HCT116 (cell line): ENCODE data around the gene KRT1. TPM values are rescaled to one million over a fixed set of nuclear protein-coding genes. Genes with fewer than 3 reads are reported as not detected.

Source experiments
- ATAC-seq: fragments of 200-7000 bp; cut with Tn5 transposase; 2 replicates; pipeline ENCODE4 v1.9.1; 2020; ENCODE audit warnings: mild to moderate bottlenecking, moderate library complexity
- BruUV-seq: library from RNA; stranded (reverse); fragments of 400-500 nt; replicated peaks from 2 replicates; lab custom pipeline; 2021; lab: Mats Ljungman, UMichigan
- CTCF ChIA-PET: fragments of 300-600 bp; sonication (Branson Sonifier 250); formaldehyde crosslinking; loops from one replicate; lab custom pipeline; 2021; ENCODE audit warnings: antibody characterized with exemption; lab: Charles Lee
- POLR2A ChIA-PET: fragments of 300-600, 350-600 bp; sonication (Branson Sonifier 250); formaldehyde crosslinking; loops from one replicate; lab custom pipeline; 2021; ENCODE audit warnings: antibody characterized with exemption; lab: Charles Lee
- RAD21 ChIA-PET, 2 experiments: fragments of 300-600 bp; sonication (Branson Sonifier 250); formaldehyde crosslinking; loops; one replicate each; lab custom pipeline; 2023; ENCODE audit warnings: low total read pairs in 2 of 2; ENCODE audit not compliant: uncharacterized antibody in 2 of 2, unreplicated experiment in 2 of 2, low non-redundant PET in 1 of 2; lab: Charles Lee
- DNase-seq: peaks from one replicate; pipeline ENCODE4 v3.0.0-alpha.2; 2010; ENCODE audit warnings: low read depth, low spot score
- H2AFZ ChIP-seq: fragments of 200-600 bp; shearing (Covaris generic), sonication (generic); 2 replicates; pipeline ENCODE4 v1.6.1; 2017; ENCODE audit warnings: low read depth, mixed run types, mixed read lengths, antibody characterized with exemption, low read length; ENCODE audit not compliant: poor library complexity, severe bottlenecking
- H3K27ac ChIP-seq: 2 replicates; pipeline ENCODE4 v1.5.1; 2012; ENCODE audit warnings: low read depth, low read length
- H3K27me3 ChIP-seq: fragments of 200-600 bp; sonication (generic); 2 replicates; pipeline ENCODE4 v1.6.1; 2016; ENCODE audit warnings: mixed run types, low read length, mixed read lengths; ENCODE audit not compliant: insufficient read depth
- H3K36me3 ChIP-seq, 2 experiments: fragments of 200-500 bp in 1 of 2; fragments of 200-600 bp in 1 of 2; sonication (Bioruptor generic) in 1 of 2; sonication (generic) in 1 of 2; 2 replicates each; pipeline versions ENCODE4 v1.5.1 to v1.6.1; 2014 to 2016; ENCODE audit warnings: low read length in 2 of 2, inconsistent platforms in 1 of 2, mixed read lengths in 1 of 2, mixed run types in 1 of 2; ENCODE audit not compliant: insufficient read depth in 2 of 2, control insufficient read depth in 1 of 2
- H3K4me1 ChIP-seq, 2 experiments: fragments of 200-600 bp in 1 of 2; sonication (generic) in 1 of 2; 2 replicates each; pipeline versions ENCODE4 v1.5.1 to v1.6.1; 2012 to 2017; ENCODE audit warnings: low read length in 2 of 2, inconsistent platforms in 1 of 2, mild to moderate bottlenecking in 1 of 2, mixed read lengths in 1 of 2, mixed run types in 1 of 2, moderate library complexity in 1 of 2; ENCODE audit not compliant: insufficient read depth in 2 of 2, control insufficient read depth in 1 of 2
- H3K4me2 ChIP-seq: fragments of 200-600 bp; sonication (generic); 2 replicates; pipeline ENCODE4 v1.6.1; 2017; ENCODE audit warnings: mixed run types, low read length, mixed read lengths
- H3K4me3 ChIP-seq, 2 experiments: fragments of 200-600 bp in 1 of 2; sonication (generic) in 1 of 2; replicated peaks in 1 of 2; 2 replicates each; pipeline ENCODE4 v1.5.1; 2011 to 2016; ENCODE audit warnings: low read length in 2 of 2, control low read depth in 1 of 2, low read depth in 1 of 2, mild to moderate bottlenecking in 1 of 2, mixed read lengths in 1 of 2, mixed run types in 1 of 2
- H3K79me2 ChIP-seq: fragments of 200-600 bp; sonication (generic); 2 replicates; pipeline ENCODE4 v1.6.1; 2017; ENCODE audit warnings: mild to moderate bottlenecking, mixed run types, low read length, moderate library complexity, mixed read lengths; ENCODE audit not compliant: insufficient read depth
- H3K9ac ChIP-seq: fragments of 200-600 bp; sonication (generic); 2 replicates; pipeline ENCODE4 v1.6.1; 2016; ENCODE audit warnings: low read length, mixed read lengths
- H3K9me2 ChIP-seq: fragments of 200-600 bp; sonication (generic), shearing (Covaris generic); 2 replicates; pipeline ENCODE4 v1.6.1; 2017; ENCODE audit warnings: mixed run types, mild to moderate bottlenecking, moderate library complexity; ENCODE audit not compliant: insufficient read depth
- H3K9me3 ChIP-seq, 2 experiments: fragments of 200-500 bp in 1 of 2; fragments of 200-600 bp in 1 of 2; sonication (Bioruptor generic) in 1 of 2; sonication (generic) in 1 of 2; 2 replicates each; pipeline ENCODE4 v1.6.1; 2014 to 2017; ENCODE audit warnings: low read length in 2 of 2, mixed read lengths in 2 of 2, inconsistent platforms in 1 of 2, low read depth in 1 of 2, mild to moderate bottlenecking in 1 of 2, mixed run types in 1 of 2, moderate library complexity in 1 of 2; ENCODE audit not compliant: control insufficient read depth in 1 of 2, insufficient read depth in 1 of 2
- H4K20me1 ChIP-seq: fragments of 200-600 bp; sonication (generic), shearing (Covaris generic); 2 replicates; pipeline ENCODE4 v1.6.1; 2017; ENCODE audit warnings: mixed run types, mild to moderate bottlenecking, moderate library complexity; ENCODE audit not compliant: insufficient read depth
- MAX ChIP-seq: IDR thresholded peaks from 2 replicates; pipeline ENCODE4 v1.6.1; 2012
- RAD21 ChIP-seq: IDR thresholded peaks from 2 replicates; pipeline ENCODE4 v1.6.1; 2012; ENCODE audit warnings: low read depth, mild to moderate bottlenecking
- YY1 ChIP-seq: IDR thresholded peaks from 2 replicates; pipeline ENCODE4 v1.6.1; 2011; ENCODE audit warnings: low read length, low read depth, moderate library complexity, mild to moderate bottlenecking; ENCODE audit not compliant: insufficient replicate concordance; ENCODE audit errors: extremely low read depth
- ZFX ChIP-seq: fragments of 450-650 bp; IDR thresholded peaks from 2 replicates; pipeline ENCODE4 v1.6.1; 2017
- intact Hi-C: fragments of 100-400 bp; cut with micrococcal nuclease; formaldehyde crosslinking; loops from 2 replicates; pipeline ENCODE4 v1.10.0; 2022
- total RNA-seq: library from RNA; stranded (reverse); gene quantifications from one replicate; pipeline ENCODE4 v1.2.1, GENCODE V29; 2021; ENCODE audit not compliant: unreplicated experiment
- TF ChIP-seq, protein P1 (sequence below): IDR thresholded peaks from 2 replicates; pipeline ENCODE4 v1.6.1; 2012; ENCODE audit warnings: low read depth

Gene KRT1
- total RNA-seq, 1 experiment from 2014 or later = 0.20 TPM

DNA sequence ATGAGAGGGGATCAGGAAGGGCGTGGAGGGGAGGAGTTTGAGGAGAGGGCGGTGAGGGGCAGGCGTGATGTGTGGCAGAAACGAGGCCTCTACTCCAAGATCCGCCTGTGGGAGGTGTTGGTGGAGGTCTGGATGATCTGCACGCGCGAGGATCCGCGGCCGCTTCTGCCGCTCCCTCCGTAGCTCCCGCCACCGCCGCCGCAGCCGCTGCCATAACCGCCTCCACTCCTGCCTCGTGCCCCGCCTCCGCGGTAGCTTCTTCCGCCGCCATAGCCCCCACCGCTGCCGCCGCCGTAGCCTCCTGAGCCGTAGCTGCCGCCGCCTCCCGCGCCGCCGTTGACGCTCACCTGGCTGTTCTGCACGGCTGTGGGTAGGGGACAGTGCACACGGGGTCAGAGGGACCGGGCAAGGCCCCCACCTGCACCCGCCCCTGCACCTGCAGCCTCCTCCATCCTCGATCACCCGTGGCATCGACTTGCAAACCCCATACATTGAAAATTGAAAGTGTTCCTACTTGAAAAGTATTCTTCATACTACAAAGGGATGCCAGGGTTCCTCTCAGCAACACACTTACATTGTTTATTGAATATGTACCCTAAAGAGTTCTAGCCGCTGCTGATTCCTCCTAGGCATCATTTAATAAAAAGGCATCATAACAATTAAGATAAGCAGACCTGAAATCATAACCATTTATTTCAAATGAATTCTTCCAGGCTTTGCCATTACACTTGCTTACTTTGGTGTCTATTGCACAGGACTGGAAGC is 11.1 kb upstream of the KRT1 start (continued):
- TF ChIP-seq, protein P1, sequence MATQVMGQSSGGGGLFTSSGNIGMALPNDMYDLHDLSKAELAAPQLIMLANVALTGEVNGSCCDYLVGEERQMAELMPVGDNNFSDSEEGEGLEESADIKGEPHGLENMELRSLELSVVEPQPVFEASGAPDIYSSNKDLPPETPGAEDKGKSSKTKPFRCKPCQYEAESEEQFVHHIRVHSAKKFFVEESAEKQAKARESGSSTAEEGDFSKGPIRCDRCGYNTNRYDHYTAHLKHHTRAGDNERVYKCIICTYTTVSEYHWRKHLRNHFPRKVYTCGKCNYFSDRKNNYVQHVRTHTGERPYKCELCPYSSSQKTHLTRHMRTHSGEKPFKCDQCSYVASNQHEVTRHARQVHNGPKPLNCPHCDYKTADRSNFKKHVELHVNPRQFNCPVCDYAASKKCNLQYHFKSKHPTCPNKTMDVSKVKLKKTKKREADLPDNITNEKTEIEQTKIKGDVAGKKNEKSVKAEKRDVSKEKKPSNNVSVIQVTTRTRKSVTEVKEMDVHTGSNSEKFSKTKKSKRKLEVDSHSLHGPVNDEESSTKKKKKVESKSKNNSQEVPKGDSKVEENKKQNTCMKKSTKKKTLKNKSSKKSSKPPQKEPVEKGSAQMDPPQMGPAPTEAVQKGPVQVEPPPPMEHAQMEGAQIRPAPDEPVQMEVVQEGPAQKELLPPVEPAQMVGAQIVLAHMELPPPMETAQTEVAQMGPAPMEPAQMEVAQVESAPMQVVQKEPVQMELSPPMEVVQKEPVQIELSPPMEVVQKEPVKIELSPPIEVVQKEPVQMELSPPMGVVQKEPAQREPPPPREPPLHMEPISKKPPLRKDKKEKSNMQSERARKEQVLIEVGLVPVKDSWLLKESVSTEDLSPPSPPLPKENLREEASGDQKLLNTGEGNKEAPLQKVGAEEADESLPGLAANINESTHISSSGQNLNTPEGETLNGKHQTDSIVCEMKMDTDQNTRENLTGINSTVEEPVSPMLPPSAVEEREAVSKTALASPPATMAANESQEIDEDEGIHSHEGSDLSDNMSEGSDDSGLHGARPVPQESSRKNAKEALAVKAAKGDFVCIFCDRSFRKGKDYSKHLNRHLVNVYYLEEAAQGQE = no peak
- TF ChIP-seq RAD21 (no peak), YY1 (no peak)

DNA sequence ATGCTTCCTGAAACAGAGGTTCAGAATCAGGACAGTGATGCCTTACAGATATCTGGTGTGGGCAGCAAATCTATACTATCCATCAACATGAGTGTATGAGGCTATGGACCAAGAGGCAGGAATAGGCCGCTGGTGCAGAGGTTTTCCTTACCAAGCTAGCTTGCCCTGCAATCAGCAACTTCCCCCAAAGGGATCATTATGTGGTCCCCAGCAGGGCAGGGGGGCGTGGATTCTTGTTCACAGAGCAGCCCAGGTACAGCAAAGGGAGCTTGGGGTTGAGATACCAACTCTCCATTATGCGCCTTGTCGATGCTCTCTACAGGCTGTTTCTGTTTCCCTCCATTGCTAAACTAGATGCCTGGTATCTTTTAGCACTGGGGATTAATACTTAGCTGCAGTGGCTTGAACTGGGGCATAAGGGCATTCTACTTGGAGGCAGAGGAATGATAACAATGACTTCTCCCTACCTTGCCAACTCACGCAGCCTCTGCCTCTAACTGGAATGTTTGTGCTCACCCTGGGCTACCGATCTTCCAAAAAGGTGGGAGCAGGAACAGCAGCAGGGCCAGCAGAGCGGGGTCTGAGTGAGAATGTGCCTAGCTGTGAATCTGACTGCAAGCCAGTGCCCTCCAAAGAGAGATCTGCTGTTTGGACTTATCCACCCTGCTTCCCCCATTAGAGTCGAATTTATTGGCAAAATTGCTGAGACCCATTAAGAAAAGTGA is 10.3 kb upstream of the KRT1 start:
- DNase-seq (no peak), ATAC-seq (no peak)
- Histone ChIP-seq H2AFZ (no peak overlapping the region), H3K9ac (no peak overlapping the region), H3K27me3 (no peaks in the 10 kb centered on the region), H4K20me1 (no peaks in the 10 kb centered on the region), H3K27ac (no peak overlapping the region), H3K9me2 (no peaks in the 10 kb centered on the region), H3K4me1 (peaks cover 2 to 17% of the 10 kb centered on the region in 2 experiments; a peak in 3 of 4 replicates), H3K79me2 (no peaks in the 10 kb centered on the region), H3K4me3 (no peak overlapping the region), H3K9me3 (no peaks in the 10 kb centered on the region), H3K36me3 (no peaks in the 10 kb centered on the region), H3K4me2 (no peak overlapping the region)
- intact Hi-C loops = no loop called here
- ChIA-PET CTCF (interaction anchor here (0.6 kb wide), 1 partner anchor 759 kb away, joined by 3 read pairs; no protein-coding TSS in a partner anchor), POLR2A (interaction anchor here (1.0 kb wide), 1 partner anchor 16 kb away, joined by 3 read pairs; no protein-coding TSS in a partner anchor), RAD21 (no interaction called here)
- TF ChIP-seq MAX = no peak
- no peak for TF ChIP-seq ZFX
- no TSS peak for BruUV-seq
